MCF 10A (cell line): Measurements from ENCODE around the gene WFDC10A. TPM values are rescaled to one million over a fixed set of nuclear protein-coding genes. Genes with fewer than 3 reads are reported as not detected.
A peak's percentile ranks its signal among the peaks of the same experiment; 100 is the strongest.

Experiments used
- BruUV-seq: library from RNA; stranded (reverse); fragments of 400-500 nt; replicated peaks from 2 replicates; lab custom pipeline; 2021; lab: Mats Ljungman, UMichigan
- CTCF ChIA-PET: fragments of 300-600 bp; sonication (Branson Sonifier 250); formaldehyde crosslinking; extraction: SDS; loops from one replicate; lab custom pipeline; 2021; ENCODE audit warnings: antibody characterized with exemption, inconsistent platforms; lab: Yijun Ruan, JAX
- POLR2A ChIA-PET: fragments of 300-600, 350-650 bp; sonication (Branson Sonifier 250); formaldehyde crosslinking; extraction: SDS; loops from one replicate; lab custom pipeline; 2020; ENCODE audit warnings: antibody characterized with exemption, inconsistent platforms; lab: Yijun Ruan, JAX
- DNase-seq: peaks from one replicate; pipeline ENCODE4 v3.0.0-alpha.2; 2018; ENCODE audit not compliant: unreplicated experiment
- H3K27ac Mint-ChIP-seq: one replicate; pipeline ENCODE4 v1.8.0; 2022; ENCODE audit warnings: mild to moderate bottlenecking, low read depth, mixed read lengths; ENCODE audit not compliant: unreplicated experiment
- H3K27me3 Mint-ChIP-seq: one replicate; pipeline ENCODE4 v1.8.0; 2022; ENCODE audit warnings: mixed read lengths; ENCODE audit not compliant: insufficient read depth, unreplicated experiment
- H3K36me3 Mint-ChIP-seq: one replicate; pipeline ENCODE4 v1.8.0; 2022; ENCODE audit warnings: mild to moderate bottlenecking, moderate library complexity, mixed read lengths; ENCODE audit not compliant: insufficient read depth, unreplicated experiment
- H3K4me1 Mint-ChIP-seq: one replicate; pipeline ENCODE4 v1.8.0; 2022; ENCODE audit warnings: mixed read lengths; ENCODE audit not compliant: insufficient read depth, unreplicated experiment
- H3K4me3 Mint-ChIP-seq: one replicate; pipeline ENCODE4 v1.8.0; 2022; ENCODE audit warnings: mild to moderate bottlenecking, moderate library complexity, mixed read lengths; ENCODE audit not compliant: unreplicated experiment
- H3K9me3 Mint-ChIP-seq: one replicate; pipeline ENCODE4 v1.8.0; 2022; ENCODE audit warnings: mixed read lengths; ENCODE audit not compliant: unreplicated experiment
- intact Hi-C: fragments of 100-400 bp; cut with micrococcal nuclease; formaldehyde crosslinking; loops from 2 replicates; pipeline ENCODE4 v1.14.1; 2022
- total RNA-seq: library from RNA; stranded (reverse); gene quantifications from 2 replicates; pipeline ENCODE4 v1.2.3, GENCODE V29; 2022
- TF ChIP-seq, protein P1 (sequence below): fragments of 200-600 bp; IDR thresholded peaks from one replicate; pipeline ENCODE4 v1.8.0; 2022; ENCODE audit warnings: antibody characterized with exemption, mild to moderate bottlenecking; ENCODE audit not compliant: unreplicated experiment

Gene WFDC10A
- total RNA-seq, 1 experiment from 2014 or later, result not detected

DNA sequence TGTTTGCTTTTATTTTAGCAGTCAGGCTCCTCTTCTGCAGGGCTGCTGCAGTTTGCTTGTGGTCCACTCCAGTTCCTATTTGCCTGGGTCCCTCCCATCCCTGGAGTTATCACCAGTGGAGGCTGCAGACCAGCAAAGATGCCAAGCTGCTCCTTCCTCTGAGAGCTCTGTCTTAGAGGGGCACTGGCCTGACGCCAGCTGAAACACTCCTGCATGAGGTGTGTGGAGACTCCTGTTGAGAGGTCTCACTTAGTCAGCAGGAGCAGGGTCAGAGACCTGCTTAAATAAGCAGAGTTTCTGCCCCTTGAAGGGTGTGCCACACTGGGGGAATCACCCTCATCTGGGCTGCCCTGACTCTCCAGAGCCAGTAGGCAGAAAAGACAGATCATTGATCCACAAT is 34.3 kb upstream of the WFDC10A start:
- CTCF ChIA-PET, result interaction anchor here (0.5 to 3.8 kb wide), 4 partner anchors 160 to 484 kb away, joined by 3 to 54 read pairs (median 4); partner anchors contain the start of gene SLPI
- H3K27me3 Mint-ChIP-seq, result peaks cover 47% of the 10 kb centered on the region

GRCh38 chr20:45607810-45608209 is 21.7 kb upstream of the WFDC10A start:
- Mint-ChIP-seq H3K4me1 (peaks cover 11% of the 10 kb centered on the region), H3K36me3 (no peaks in the 10 kb centered on the region), H3K27ac (no peak overlapping the region), H3K9me3 (no peaks in the 10 kb centered on the region), H3K27me3 (peaks cover 18% of the 10 kb centered on the region), H3K4me3 (no peak overlapping the region)
- intact Hi-C loops, result no loop called here
- no TSS peak for BruUV-seq
- ChIA-PET CTCF (no interaction called here), POLR2A (no interaction called here)
- TF ChIP-seq, protein P1, sequence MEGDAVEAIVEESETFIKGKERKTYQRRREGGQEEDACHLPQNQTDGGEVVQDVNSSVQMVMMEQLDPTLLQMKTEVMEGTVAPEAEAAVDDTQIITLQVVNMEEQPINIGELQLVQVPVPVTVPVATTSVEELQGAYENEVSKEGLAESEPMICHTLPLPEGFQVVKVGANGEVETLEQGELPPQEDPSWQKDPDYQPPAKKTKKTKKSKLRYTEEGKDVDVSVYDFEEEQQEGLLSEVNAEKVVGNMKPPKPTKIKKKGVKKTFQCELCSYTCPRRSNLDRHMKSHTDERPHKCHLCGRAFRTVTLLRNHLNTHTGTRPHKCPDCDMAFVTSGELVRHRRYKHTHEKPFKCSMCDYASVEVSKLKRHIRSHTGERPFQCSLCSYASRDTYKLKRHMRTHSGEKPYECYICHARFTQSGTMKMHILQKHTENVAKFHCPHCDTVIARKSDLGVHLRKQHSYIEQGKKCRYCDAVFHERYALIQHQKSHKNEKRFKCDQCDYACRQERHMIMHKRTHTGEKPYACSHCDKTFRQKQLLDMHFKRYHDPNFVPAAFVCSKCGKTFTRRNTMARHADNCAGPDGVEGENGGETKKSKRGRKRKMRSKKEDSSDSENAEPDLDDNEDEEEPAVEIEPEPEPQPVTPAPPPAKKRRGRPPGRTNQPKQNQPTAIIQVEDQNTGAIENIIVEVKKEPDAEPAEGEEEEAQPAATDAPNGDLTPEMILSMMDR, result no peak
- DNase-seq, result no peak

More for the DNA sequence above, 34.3 kb upstream of the WFDC10A start:
- H3K9me3 Mint-ChIP-seq, result peaks cover 8% of the 10 kb centered on the region
- H3K36me3 Mint-ChIP-seq, result no peaks in the 10 kb centered on the region
- no peak overlapping the region for H3K27ac Mint-ChIP-seq
- POLR2A ChIA-PET, result interaction anchor here (0.6 kb wide), 1 partner anchor 340 kb away, joined by 3 read pairs; no protein-coding TSS in a partner anchor
- no peaks in the 10 kb centered on the region for H3K4me1 Mint-ChIP-seq
- TF ChIP-seq, protein P1, result no peak
- H3K4me3 Mint-ChIP-seq, result no peak overlapping the region
- DNase-seq, result no peak
- no TSS peak for BruUV-seq
- intact Hi-C loops, result no loop called here

- TF ChIP-seq, protein P1, result no peak
- Mint-ChIP-seq H3K9me3 (no peaks in the 10 kb centered on the region), H3K4me3 (no peak overlapping the region), H3K4me1 (peaks cover 11% of the 10 kb centered on the region), H3K36me3 (no peaks in the 10 kb centered on the region), H3K27me3 (no peaks in the 10 kb centered on the region), H3K27ac (no peak overlapping the region)
- intact Hi-C loops, result no loop called here
- ChIA-PET POLR2A (interaction anchor here (0.6 to 0.9 kb wide), 4 partner anchors 18 to 362 kb away, joined by 3 to 4 read pairs (median 4); no protein-coding TSS in a partner anchor), CTCF (interaction anchor here (0.5 to 1.2 kb wide), 5 partner anchors 18 to 477 kb away, joined by 3 to 6 read pairs (median 3); no protein-coding TSS in a partner anchor)
- BruUV-seq, result no TSS peak
- DNase-seq, result peak; percentile 86
Observed at GRCh38 chr20:45611054-45611453, 18.5 kb upstream of the WFDC10A start.

GRCh38 chr20:45612314-45612713 is 17.2 kb upstream of the WFDC10A start:
- Mint-ChIP-seq H3K27me3 (no peaks in the 10 kb centered on the region), H3K4me1 (peaks cover 11% of the 10 kb centered on the region), H3K9me3 (no peaks in the 10 kb centered on the region), H3K36me3 (no peaks in the 10 kb centered on the region), H3K4me3 (no peak overlapping the region), H3K27ac (no peak overlapping the region)
- intact Hi-C loops, result no loop called here
- no TSS peak for BruUV-seq
- TF ChIP-seq, protein P1, result no peak
- CTCF ChIA-PET, result no interaction called here
- no peak for DNase-seq
- POLR2A ChIA-PET, result interaction anchor here (0.6 kb wide), 1 partner anchor 88 kb away, joined by 5 read pairs; no protein-coding TSS in a partner anchor
